ENCODE results near the gene TMEM151B.
A peak's percentile ranks its signal among the peaks of the same experiment; 100 is the strongest.

GRCh38 chr6:44237813-44238433, 32.3 kb upstream of the TMEM151B start:
- TF ChIP-seq CTCF (conservative IDR thresholded peaks at IDR 0.05) (peak; percentile 99), ZFX (IDR thresholded peaks at IDR 0.05) (no peak)
